ENCODE measurements around the gene LGALS16.

Gene LGALS16

DNA sequence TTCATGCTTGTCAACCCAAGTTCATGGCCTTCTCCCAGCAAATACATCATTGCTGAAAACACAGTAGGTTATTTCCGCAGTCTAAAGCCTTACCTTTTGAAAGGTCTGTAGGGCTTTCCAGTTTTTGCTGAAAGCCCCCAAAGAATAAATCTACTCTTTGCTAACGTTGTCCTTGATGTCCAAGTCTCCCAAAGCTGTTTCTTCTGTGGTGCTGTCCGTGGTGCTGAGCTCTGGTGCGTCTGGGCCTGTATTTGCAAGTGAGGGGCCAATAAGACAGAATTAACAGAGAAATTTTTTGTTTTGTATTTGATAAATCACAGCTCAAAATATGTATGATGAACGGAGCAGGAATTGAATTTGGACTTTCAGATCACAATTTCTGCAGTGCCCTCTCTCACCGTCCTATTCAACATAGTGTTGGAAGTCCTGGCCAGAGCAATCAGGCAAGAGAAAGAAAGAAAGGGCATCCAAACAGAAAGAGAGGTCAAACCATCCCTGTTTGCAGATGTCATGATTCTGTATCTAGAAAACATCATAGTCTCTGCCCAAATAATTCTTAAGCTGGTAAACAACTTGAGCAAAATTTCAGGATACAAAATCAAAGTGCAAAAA is 9.8 kb upstream of the LGALS16 start:
- Histone ChIP-seq H4K91ac (ENCODE audit: low read length) (no peak overlapping the region), H3K4ac (ENCODE audit: low read depth in 1 of 2, low read length in 2 of 2) (no peak overlapping the region), H3K4me3 (ENCODE audit: insufficient read depth in 1 of 2, low read depth in 1 of 2, low read length in 2 of 2) (no peak overlapping the region), H3K9ac (ENCODE audit: low read length) (no peak overlapping the region), H3K36me3 (ENCODE audit: control insufficient read depth in 1 of 2, insufficient read depth in 2 of 2, low read depth in 1 of 2, low read length in 2 of 2) (no peaks in the 10 kb centered on the region), H2BK5ac (ENCODE audit: low read depth, low read length, poor library complexity, severe bottlenecking) (no peak overlapping the region), H2BK15ac (ENCODE audit: low read depth, poor library complexity, severe bottlenecking) (no peak overlapping the region), H4K8ac (ENCODE audit: low read length) (no peak overlapping the region), H3K4me2 (ENCODE audit: low read length, poor library complexity, severe bottlenecking) (no peak overlapping the region), H3K27me3 (ENCODE audit: control insufficient read depth in 1 of 2, insufficient read depth in 1 of 2, low read length in 2 of 2) (no peaks in the 10 kb centered on the region), H3K4me1 (ENCODE audit: control insufficient read depth, insufficient read depth, low read depth, low read length) (no peaks in the 10 kb centered on the region), H2AFZ (ENCODE audit: low read depth, low read length) (no peak overlapping the region), H3K79me1 (replicated peaks; ENCODE audit: low read length, poor library complexity, severe bottlenecking) (no peaks in the 10 kb centered on the region), H2BK120ac (ENCODE audit: low read depth, low read length) (no peak overlapping the region), H3K14ac (ENCODE audit: low read length in 2 of 2) (no peak overlapping the region), H2BK12ac (ENCODE audit: low read length in 2 of 2) (no peak overlapping the region), H3K18ac (ENCODE audit: low read depth in 1 of 2, low read length in 2 of 2) (no peak overlapping the region), H3K27ac (ENCODE audit: low read length, poor library complexity, severe bottlenecking) (no peak overlapping the region), H3K9me3 (ENCODE audit: control insufficient read depth, low read length) (no peaks in the 10 kb centered on the region), H2AK5ac (ENCODE audit: low read length, severe bottlenecking) (no peak overlapping the region), H3K23ac (ENCODE audit: low read length in 2 of 2) (no peak overlapping the region)
- peak; percentile 2 for DNase-seq
- 38% methylated on average over 6 of the region's 6 CpGs for WGBS

GRCh38 chr19:39647918-39648317 is 7.8 kb upstream of the LGALS16 start:
- H2BK15ac ChIP-seq (ENCODE audit: low read depth, poor library complexity, severe bottlenecking) = no peak overlapping the region
- H2AFZ ChIP-seq (ENCODE audit: low read depth, low read length) = no peak overlapping the region
- no peak for DNase-seq
- H3K4me2 ChIP-seq (ENCODE audit: low read length, poor library complexity, severe bottlenecking) = no peak overlapping the region
- H3K79me1 ChIP-seq (replicated peaks; ENCODE audit: low read length, poor library complexity, severe bottlenecking) = no peaks in the 10 kb centered on the region
- H2BK12ac ChIP-seq (ENCODE audit: low read length in 2 of 2) = no peak overlapping the region
- H3K36me3 ChIP-seq (ENCODE audit: control insufficient read depth in 1 of 2, insufficient read depth in 2 of 2, low read depth in 1 of 2, low read length in 2 of 2) = no peaks in the 10 kb centered on the region
- H4K8ac ChIP-seq (ENCODE audit: low read length) = no peak overlapping the region
- H3K23ac ChIP-seq (ENCODE audit: low read length in 2 of 2) = no peak overlapping the region
- no peak overlapping the region for H3K4me3 ChIP-seq (ENCODE audit: insufficient read depth in 1 of 2, low read depth in 1 of 2, low read length in 2 of 2)
- no peak overlapping the region for H2BK120ac ChIP-seq (ENCODE audit: low read depth, low read length)
- 21% methylated on average over 2 of the region's 3 CpGs for WGBS
- no peak overlapping the region for H3K18ac ChIP-seq (ENCODE audit: low read depth in 1 of 2, low read length in 2 of 2)
- no peaks in the 10 kb centered on the region for H3K27me3 ChIP-seq (ENCODE audit: control insufficient read depth in 1 of 2, insufficient read depth in 1 of 2, low read length in 2 of 2)
- no peak overlapping the region for H2BK5ac ChIP-seq (ENCODE audit: low read depth, low read length, poor library complexity, severe bottlenecking)
- H3K27ac ChIP-seq (ENCODE audit: low read length, poor library complexity, severe bottlenecking) = no peak overlapping the region
- no peak overlapping the region for H3K4ac ChIP-seq (ENCODE audit: low read depth in 1 of 2, low read length in 2 of 2)
- no peaks in the 10 kb centered on the region for H3K9me3 ChIP-seq (ENCODE audit: control insufficient read depth, low read length)
- no peak overlapping the region for H3K9ac ChIP-seq (ENCODE audit: low read length)
- no peak overlapping the region for H4K91ac ChIP-seq (ENCODE audit: low read length)
- no peaks in the 10 kb centered on the region for H3K4me1 ChIP-seq (ENCODE audit: control insufficient read depth, insufficient read depth, low read depth, low read length)
- no peak overlapping the region for H3K14ac ChIP-seq (ENCODE audit: low read length in 2 of 2)
- no peak overlapping the region for H2AK5ac ChIP-seq (ENCODE audit: low read length, severe bottlenecking)

- no peak overlapping the region for H3K18ac ChIP-seq (ENCODE audit: low read depth in 1 of 2, low read length in 2 of 2)
- no peak overlapping the region for H2BK12ac ChIP-seq (ENCODE audit: low read length in 2 of 2)
- H3K79me1 ChIP-seq (replicated peaks; ENCODE audit: low read length, poor library complexity, severe bottlenecking) = no peaks in the 10 kb centered on the region
- H3K36me3 ChIP-seq (ENCODE audit: control insufficient read depth in 1 of 2, insufficient read depth in 2 of 2, low read depth in 1 of 2, low read length in 2 of 2) = no peaks in the 10 kb centered on the region
- H3K4me3 ChIP-seq (ENCODE audit: insufficient read depth in 1 of 2, low read depth in 1 of 2, low read length in 2 of 2) = no peak overlapping the region
- H3K4me1 ChIP-seq (ENCODE audit: control insufficient read depth, insufficient read depth, low read depth, low read length) = no peaks in the 10 kb centered on the region
- H3K27me3 ChIP-seq (ENCODE audit: control insufficient read depth in 1 of 2, insufficient read depth in 1 of 2, low read length in 2 of 2) = peaks cover 0 to 9% of the 10 kb centered on the region in 2 experiments
- no peaks in the 10 kb centered on the region for H3K9me3 ChIP-seq (ENCODE audit: control insufficient read depth, low read length)
- H3K23ac ChIP-seq (ENCODE audit: low read length in 2 of 2) = no peak overlapping the region
- H2BK5ac ChIP-seq (ENCODE audit: low read depth, low read length, poor library complexity, severe bottlenecking) = no peak overlapping the region
- no peak overlapping the region for H2BK15ac ChIP-seq (ENCODE audit: low read depth, poor library complexity, severe bottlenecking)
- H3K27ac ChIP-seq (ENCODE audit: low read length, poor library complexity, severe bottlenecking) = no peak overlapping the region
- H3K14ac ChIP-seq (ENCODE audit: low read length in 2 of 2) = no peak overlapping the region
- no peak overlapping the region for H3K4ac ChIP-seq (ENCODE audit: low read depth in 1 of 2, low read length in 2 of 2)
- WGBS = 69% methylated on average over 4 of the region's 4 CpGs
- no peak overlapping the region for H3K4me2 ChIP-seq (ENCODE audit: low read length, poor library complexity, severe bottlenecking)
- DNase-seq = no peak
- H2AFZ ChIP-seq (ENCODE audit: low read depth, low read length) = no peak overlapping the region
- no peak overlapping the region for H4K91ac ChIP-seq (ENCODE audit: low read length)
- H2BK120ac ChIP-seq (ENCODE audit: low read depth, low read length) = no peak overlapping the region
- H2AK5ac ChIP-seq (ENCODE audit: low read length, severe bottlenecking) = no peak overlapping the region
- no peak overlapping the region for H4K8ac ChIP-seq (ENCODE audit: low read length)
- no peak overlapping the region for H3K9ac ChIP-seq (ENCODE audit: low read length)
These were observed 4.1 kb downstream of the LGALS16 start for GRCh38 chr19:39659791-39660190.

DNA sequence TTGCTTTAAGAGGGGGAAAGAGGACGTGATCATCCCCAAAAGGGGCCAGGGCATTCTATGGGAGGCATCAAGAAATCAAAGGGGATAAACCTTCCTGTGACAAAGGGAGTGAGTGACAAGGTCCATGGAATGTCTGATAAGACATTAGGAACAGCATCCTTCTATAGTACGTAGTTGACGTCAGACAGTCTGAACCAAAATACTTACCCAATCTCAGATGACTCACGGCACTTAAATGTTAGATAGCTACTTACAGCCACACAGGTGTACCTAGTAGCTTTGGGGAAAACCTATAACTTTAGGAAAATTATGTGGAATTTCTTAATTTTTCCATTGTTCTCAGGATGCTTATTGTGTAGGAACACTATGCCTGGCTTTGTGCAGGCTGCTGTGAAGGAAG is 4.9 kb downstream of the LGALS16 start:
- H3K27me3 ChIP-seq (ENCODE audit: control insufficient read depth in 1 of 2, insufficient read depth in 1 of 2, low read length in 2 of 2) = peaks cover 0 to 9% of the 10 kb centered on the region in 2 experiments
- no peaks in the 10 kb centered on the region for H3K4me1 ChIP-seq (ENCODE audit: control insufficient read depth, insufficient read depth, low read depth, low read length)
- H2AK5ac ChIP-seq (ENCODE audit: low read length, severe bottlenecking) = no peak overlapping the region
- no peak overlapping the region for H2BK12ac ChIP-seq (ENCODE audit: low read length in 2 of 2)
- no peak overlapping the region for H3K23ac ChIP-seq (ENCODE audit: low read length in 2 of 2)
- H3K18ac ChIP-seq (ENCODE audit: low read depth in 1 of 2, low read length in 2 of 2) = no peak overlapping the region
- H3K27ac ChIP-seq (ENCODE audit: low read length, poor library complexity, severe bottlenecking) = no peak overlapping the region
- DNase-seq = no peak
- no peak overlapping the region for H2AFZ ChIP-seq (ENCODE audit: low read depth, low read length)
- no peak overlapping the region for H3K9ac ChIP-seq (ENCODE audit: low read length)
- H3K9me3 ChIP-seq (ENCODE audit: control insufficient read depth, low read length) = no peaks in the 10 kb centered on the region
- no peak overlapping the region for H2BK120ac ChIP-seq (ENCODE audit: low read depth, low read length)
- H4K91ac ChIP-seq (ENCODE audit: low read length) = no peak overlapping the region
- no peak overlapping the region for H2BK15ac ChIP-seq (ENCODE audit: low read depth, poor library complexity, severe bottlenecking)
- no peak overlapping the region for H3K4ac ChIP-seq (ENCODE audit: low read depth in 1 of 2, low read length in 2 of 2)
- H4K8ac ChIP-seq (ENCODE audit: low read length) = no peak overlapping the region
- no peaks in the 10 kb centered on the region for H3K79me1 ChIP-seq (replicated peaks; ENCODE audit: low read length, poor library complexity, severe bottlenecking)
- no peak overlapping the region for H3K4me3 ChIP-seq (ENCODE audit: insufficient read depth in 1 of 2, low read depth in 1 of 2, low read length in 2 of 2)
- H3K4me2 ChIP-seq (ENCODE audit: low read length, poor library complexity, severe bottlenecking) = no peak overlapping the region
- WGBS = 79% methylated on average over 3 of the region's 4 CpGs
- H2BK5ac ChIP-seq (ENCODE audit: low read depth, low read length, poor library complexity, severe bottlenecking) = no peak overlapping the region
- H3K36me3 ChIP-seq (ENCODE audit: control insufficient read depth in 1 of 2, insufficient read depth in 2 of 2, low read depth in 1 of 2, low read length in 2 of 2) = no peaks in the 10 kb centered on the region
- no peak overlapping the region for H3K14ac ChIP-seq (ENCODE audit: low read length in 2 of 2)
